Hematopoietic multipotent progenitor cell treated with erythropoietin and hydrocortisone succinate and interleukin-3 and kit ligand, for 6 days (in vitro differentiated cells): Measurements from ENCODE around the gene SBK1.

Experiments used
- DNase-seq: peaks from one replicate; pipeline ENCODE4 v3.0.0-alpha.2; 2015

The SBK1 gene

DNA sequence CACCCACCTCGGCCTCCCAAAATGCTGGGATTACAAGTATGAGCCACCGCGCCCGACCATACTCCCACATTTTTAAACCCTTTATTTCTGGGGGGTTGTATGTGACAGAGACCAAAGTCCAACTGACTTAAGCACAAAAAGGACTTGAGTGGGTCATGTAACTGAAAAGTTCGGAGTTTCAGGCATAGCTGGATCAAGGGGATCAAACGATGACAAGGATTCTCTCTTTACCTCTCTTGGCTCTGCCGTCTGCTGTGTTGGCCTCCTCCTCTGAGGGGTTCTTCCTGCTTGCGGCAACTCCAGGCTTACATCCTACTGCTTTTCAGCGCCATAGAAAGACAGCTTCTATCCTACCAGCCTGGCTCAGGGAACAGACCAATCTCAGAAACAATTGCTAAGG is 9.2 kb upstream of the SBK1 start:
- DNase-seq = no peak

- no peak for DNase-seq
Measured at GRCh38 chr16:28283798-28284577, 8.3 kb upstream of the SBK1 start.

GRCh38 chr16:28285649-28286048 is 6.7 kb upstream of the SBK1 start:
- no peak for DNase-seq

- DNase-seq = no peak
Measured at GRCh38 chr16:28288114-28288513, 4.2 kb upstream of the SBK1 start.

GRCh38 chr16:28289048-28289447 is 3.3 kb upstream of the SBK1 start:
- no peak for DNase-seq

DNA sequence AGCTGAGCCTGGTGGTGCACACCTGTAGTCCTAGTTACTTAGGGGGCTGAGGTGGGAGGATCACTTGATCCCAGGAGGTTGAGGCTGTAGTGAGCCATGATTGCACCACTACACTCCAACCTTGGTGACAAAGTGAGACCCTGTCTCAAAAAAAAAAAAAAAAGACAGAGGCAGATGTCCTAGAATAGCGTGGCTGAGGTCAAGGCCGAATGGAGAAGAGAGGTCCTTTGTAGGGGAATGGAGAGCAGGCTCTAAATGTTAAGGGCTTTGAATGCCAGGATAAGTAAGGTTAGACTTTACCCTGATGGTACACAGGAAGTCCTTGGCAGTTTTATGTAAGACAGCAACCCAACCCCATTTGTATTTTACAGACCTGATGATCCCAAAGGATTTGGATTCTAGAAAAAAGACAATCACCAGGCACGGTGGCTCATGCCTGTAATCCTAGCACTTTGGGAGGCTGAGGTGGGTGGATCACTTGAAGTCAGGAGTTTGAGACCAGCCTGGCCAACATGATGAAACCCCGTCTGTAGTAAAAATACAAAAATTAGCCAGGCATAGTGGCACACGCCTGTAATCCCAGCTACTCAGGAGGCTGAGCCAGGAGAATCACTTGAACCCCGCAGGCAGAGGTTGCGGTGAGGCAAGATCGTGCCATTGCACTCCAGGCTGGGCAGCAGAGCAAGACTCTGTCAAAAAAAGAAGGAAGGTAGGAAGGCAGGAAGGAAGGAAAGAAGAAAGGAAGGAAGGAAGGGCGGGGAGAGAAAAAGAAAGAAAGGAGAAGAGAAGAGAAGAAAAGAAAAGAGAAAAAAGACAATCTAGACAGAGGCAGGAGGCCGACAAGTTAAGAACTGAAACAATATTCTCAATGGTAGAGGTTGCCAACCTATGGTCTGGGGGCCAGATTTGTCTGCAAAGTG is 2.1 kb upstream of the SBK1 start:
- DNase-seq = no peak

GRCh38 chr16:28290859-28291254 is 1.5 kb upstream of the SBK1 start:
- DNase-seq = no peak

DNA sequence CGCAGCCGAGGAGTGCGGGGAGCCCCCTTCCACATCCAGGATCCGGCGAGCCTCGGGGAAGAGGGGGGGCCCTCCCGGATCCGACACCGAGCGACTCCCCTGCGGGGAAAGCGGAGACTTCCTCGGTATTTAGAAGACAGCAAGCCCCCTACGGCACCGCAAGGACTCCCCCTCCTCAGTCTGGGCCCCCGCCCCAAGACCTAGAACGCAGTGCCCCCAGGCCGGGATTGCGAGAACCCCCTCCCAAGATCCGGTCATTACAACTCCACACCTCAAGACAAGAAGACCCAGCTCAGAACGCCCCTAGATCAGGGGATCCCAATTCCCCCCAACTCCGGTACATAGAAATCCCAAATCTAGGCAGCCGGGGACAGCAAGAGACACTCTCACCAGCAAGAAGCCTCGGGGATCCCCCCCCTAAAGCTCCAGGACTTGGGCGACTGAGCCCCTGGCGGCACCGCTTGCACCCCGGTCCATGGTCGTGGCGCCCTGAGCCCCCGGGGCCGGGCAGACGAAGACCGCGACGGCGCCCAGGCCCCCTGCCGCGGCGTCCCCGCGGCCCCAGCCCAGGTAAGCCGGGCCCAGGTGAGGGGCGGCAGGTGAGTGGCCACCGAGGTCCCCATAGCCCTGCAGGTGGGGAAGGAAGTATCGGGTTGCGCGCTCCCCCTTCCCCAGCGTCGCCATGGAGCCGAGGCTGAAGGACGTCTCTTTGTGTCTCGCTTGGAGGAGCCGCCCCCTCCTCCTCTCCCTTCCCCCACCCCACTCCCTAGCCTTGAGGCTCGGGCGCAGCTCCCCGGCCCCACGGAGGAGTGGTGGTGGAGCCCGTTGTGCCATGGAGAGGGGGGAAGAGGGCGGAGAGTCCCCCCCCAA is 641 bp downstream of the SBK1 start:
- DNase-seq = no peak

DNA sequence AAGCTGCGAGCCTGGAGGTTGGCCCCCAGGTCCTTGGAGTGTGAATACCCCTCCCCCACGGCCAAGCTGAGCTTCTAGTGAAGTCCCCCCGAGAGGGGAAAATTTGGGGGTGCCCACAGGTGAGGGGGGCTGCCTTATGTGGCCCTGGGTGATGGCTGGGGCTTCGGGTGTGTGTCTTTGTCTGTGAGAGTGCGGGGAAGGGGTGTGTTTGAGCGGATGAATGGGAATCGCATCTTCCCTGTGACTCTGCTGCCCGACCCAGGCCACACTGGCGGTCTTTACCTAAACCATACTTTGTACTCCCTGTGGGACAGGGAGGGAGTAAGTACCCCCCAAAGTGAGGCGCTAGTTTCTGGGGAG is 1.3 kb downstream of the SBK1 start:
- no peak for DNase-seq

GRCh38 chr16:28294201-28294600 is 1.9 kb downstream of the SBK1 start:
- DNase-seq = no peak

- DNase-seq = no peak
Measured at GRCh38 chr16:28295276-28295675, 3.0 kb downstream of the SBK1 start.

DNA sequence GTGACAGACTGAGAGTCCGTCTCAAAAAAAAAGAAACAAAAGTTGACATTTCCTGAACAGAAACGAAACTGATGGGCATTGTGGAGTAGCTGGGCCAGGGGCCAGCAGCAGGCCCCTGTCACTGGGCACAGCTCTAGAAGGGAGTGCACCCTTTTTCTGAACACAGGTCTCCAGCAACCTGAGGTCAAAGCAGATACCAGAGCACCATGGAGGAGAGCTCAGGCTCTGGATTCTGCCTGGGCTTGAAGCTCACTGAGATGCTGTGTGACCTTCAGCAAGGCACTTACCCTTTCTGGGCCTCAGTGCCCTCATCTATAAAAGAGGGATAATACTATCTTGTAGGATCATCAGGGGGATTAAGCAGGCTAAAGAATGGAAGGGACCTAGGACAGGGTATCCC is 5.0 kb downstream of the SBK1 start:
- no peak for DNase-seq

- no peak for DNase-seq
Measured at GRCh38 chr16:28297784-28298510, 5.6 kb downstream of the SBK1 start.

DNA sequence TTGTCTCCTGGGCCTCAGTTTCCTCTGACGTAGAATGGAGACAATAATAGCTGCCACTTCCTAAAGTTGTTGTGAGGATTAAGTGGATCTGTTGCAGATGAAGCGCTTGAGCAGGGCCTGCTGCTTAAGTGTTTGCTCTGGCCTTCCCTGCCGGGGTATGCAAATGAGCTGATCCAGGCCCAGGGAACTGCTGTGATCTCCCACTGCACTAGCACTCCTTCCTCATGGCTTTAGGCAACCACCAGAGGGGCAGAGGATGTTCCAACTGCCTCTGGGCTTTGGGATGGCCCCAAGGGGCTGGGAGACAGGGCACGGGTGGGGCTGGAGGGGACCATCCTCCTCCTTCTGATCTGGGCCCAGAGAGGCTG is 6.2 kb downstream of the SBK1 start:
- no peak for DNase-seq

DNA sequence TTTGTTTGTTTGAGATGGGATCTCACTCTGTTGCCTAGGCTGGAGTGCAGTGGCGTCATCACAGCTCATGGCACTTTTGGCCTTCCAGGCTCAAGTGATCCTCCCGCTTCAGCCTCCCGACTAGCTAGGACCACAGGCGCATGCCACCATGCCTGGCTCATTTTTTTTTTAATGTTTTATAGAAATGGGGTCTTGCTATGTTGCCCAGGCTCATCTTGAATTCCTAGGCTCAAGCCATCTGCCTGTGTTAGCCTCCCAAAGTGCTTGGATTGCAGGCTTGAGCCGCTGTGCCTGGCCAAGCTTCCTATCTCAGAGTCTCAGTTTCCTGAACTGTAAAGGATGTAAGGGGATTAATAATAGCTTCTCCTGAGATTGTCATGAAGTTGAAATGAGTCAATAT is 8.0 kb downstream of the SBK1 start:
- DNase-seq = no peak

- DNase-seq = no peak
Measured at GRCh38 chr16:28301154-28301553, 8.8 kb downstream of the SBK1 start.

DNA sequence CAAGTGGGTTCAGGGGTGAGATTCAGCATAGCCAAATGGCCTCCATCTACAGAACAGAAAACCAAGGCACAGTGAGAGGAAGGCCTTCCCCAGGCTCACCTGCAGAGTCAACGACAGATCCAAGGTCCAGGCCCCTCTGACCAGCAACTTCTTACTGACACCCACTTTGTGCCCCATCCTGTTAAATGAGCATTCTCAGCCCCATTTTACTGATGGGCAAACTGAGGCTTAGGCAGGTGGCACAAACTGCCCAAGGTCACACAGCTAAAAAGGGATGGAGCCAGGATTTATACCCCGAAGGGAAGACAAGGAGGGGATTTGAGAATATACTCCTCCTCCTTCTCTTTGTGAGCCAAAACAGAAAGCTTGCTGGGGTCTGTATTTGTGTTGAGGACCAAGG is 9.3 kb downstream of the SBK1 start:
- no peak for DNase-seq

DNA sequence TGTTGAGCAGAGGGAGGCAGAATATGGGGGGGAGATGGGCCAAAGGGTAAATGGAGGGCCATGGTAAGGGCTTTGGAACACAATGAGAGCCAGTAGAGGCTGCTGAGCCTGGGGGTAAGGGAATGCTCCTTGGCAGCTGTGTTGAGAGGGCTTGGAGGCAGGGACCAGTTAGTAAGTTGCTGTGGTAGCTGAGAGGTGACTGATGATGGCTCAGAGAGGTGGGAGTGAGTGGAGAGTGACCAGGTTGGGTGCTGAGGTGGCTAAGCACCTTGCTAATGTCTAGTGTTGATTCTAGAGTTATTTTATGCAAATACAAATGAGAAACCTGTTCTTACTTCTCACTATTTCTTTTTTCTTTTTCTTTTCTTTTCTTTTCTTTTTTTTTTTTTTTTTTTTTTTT is 10.8 kb downstream of the SBK1 start:
- DNase-seq = no peak

- peak; percentile 64 for DNase-seq
Measured at GRCh38 chr16:28304214-28304613, 11.9 kb downstream of the SBK1 start.

GRCh38 chr16:28307936-28308335 is 15.6 kb downstream of the SBK1 start:
- no peak for DNase-seq

GRCh38 chr16:28308794-28309584 is 16.7 kb downstream of the SBK1 start:
- no peak for DNase-seq

DNA sequence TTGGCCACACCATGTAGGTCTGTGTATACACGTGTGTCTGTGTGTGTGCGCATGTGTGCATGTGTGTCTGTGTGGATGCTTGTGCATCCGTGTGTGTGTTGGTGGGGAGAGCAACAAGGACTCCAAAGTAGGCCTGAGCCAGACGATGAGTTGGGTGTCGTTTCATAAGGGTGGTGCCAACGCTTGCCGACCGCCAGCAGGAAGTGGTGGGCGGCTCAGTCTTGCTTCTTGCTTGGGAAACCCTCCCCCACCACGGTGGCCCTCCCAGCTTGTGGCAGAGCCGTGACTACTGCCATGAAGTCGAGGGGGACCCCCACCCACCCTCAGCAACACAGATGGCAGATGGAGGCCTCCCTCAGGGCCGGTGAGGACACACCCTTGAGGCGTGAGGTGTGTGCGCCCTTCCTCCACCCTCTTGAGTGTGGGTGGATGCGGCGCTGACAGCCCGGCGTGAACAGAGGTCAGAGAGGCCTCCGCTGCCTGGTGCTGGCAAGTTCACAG is 17.5 kb downstream of the SBK1 start:
- peak; percentile 59 for DNase-seq
